HepG2 (cell line): ENCODE measurements around the gene NINL. TPM values are rescaled to one million over a fixed set of nuclear protein-coding genes. Genes with fewer than 3 reads are reported as not detected.
A peak's percentile ranks its signal among the peaks of the same experiment; 100 is the strongest.

Experiments used
- ATAC-seq: fragments of 200-7000 bp; cut with Tn5 transposase; 3 replicates; pipeline ENCODE4 v1.9.1; 2020; ENCODE audit warnings: mild to moderate bottlenecking, moderate library complexity
- BruUV-seq: library from RNA; stranded (reverse); fragments of 400-500 nt; replicated peaks from 2 replicates; lab custom pipeline; 2021; lab: Mats Ljungman, UMichigan
- CTCF ChIA-PET: fragments of 300-600 bp; formaldehyde crosslinking; extraction: SDS; loops from one replicate; lab custom pipeline; 2021; ENCODE audit warnings: low total read pairs, inconsistent platforms, low intra/inter-chr PET ratio; lab: Yijun Ruan, JAX
- POLR2A ChIA-PET: fragments of 350-600 bp; sonication (Branson Sonifier 250); formaldehyde crosslinking; loops from one replicate; lab custom pipeline; 2020; ENCODE audit warnings: antibody characterized with exemption, inconsistent platforms; lab: Yijun Ruan, JAX
- DNase-seq: peaks from one replicate; pipeline ENCODE4 v3.0.0-alpha.2; 2015; ENCODE audit warnings: low spot score
- FAIRE-seq: peaks from 3 replicates; lab custom pipeline; 2011; peaks lifted over from hg19 to GRCh38; lab: Jason Lieb, UNC
- H2AFZ ChIP-seq: one replicate; pipeline ENCODE4 v1.6.1; 2011; ENCODE audit warnings: low read length, inconsistent platforms
- H3K27ac ChIP-seq: fragments of 300-600 bp; 3 replicates; pipeline ENCODE4 v1.8.0; 2011; ENCODE audit warnings: mixed run types, mild to moderate bottlenecking, mixed read lengths, low read length, inconsistent platforms; ENCODE audit not compliant: insufficient read depth; ENCODE audit errors: extremely low read length
- H3K27me3 ChIP-seq, 2 experiments: fragments of 200-600 bp in 1 of 2; 2 replicates in 1 of 2; 3 replicates in 1 of 2; pipeline versions ENCODE4 v1.6.0 to v1.8.0; 2011; ENCODE audit warnings: low read length in 2 of 2, mild to moderate bottlenecking in 2 of 2, moderate library complexity in 2 of 2, inconsistent platforms in 1 of 2; ENCODE audit not compliant: insufficient read depth in 2 of 2, control insufficient read depth in 1 of 2
- H3K36me3 ChIP-seq, 2 experiments: fragments of 200-600 bp in 1 of 2; replicated peaks in 1 of 2; 2 replicates in 1 of 2; 3 replicates in 1 of 2; pipeline versions ENCODE4 v1.5.1 to v1.8.0; 2011; ENCODE audit warnings: low read length in 2 of 2, inconsistent platforms in 1 of 2; ENCODE audit not compliant: insufficient read depth in 2 of 2, control insufficient read depth in 1 of 2
- H3K4me1 ChIP-seq: 2 replicates; pipeline ENCODE4 v1.5.1; 2012; ENCODE audit warnings: low read length, inconsistent platforms; ENCODE audit not compliant: insufficient read depth
- H3K4me2 ChIP-seq: 2 replicates; pipeline ENCODE4 v1.6.0; 2011; ENCODE audit warnings: low read depth, low read length, inconsistent platforms
- H3K4me3 ChIP-seq, 3 experiments: fragments of 200-600 bp in 1 of 3; sonication (generic), shearing (Covaris generic) in 1 of 3; replicated peaks in 1 of 3; 2 replicates each; pipeline ENCODE4 v1.5.1; 2011 to 2016; ENCODE audit warnings: low read length in 3 of 3, inconsistent platforms in 2 of 3, low read depth in 2 of 3, mild to moderate bottlenecking in 2 of 3, control low read depth in 1 of 3, mixed read lengths in 1 of 3; ENCODE audit not compliant: insufficient read depth in 1 of 3
- H3K79me2 ChIP-seq: one replicate; pipeline ENCODE4 v1.6.1; 2011; ENCODE audit warnings: low read length, inconsistent platforms; ENCODE audit not compliant: insufficient read depth
- H3K9ac ChIP-seq: 2 replicates; pipeline ENCODE4 v1.6.0; 2011; ENCODE audit warnings: mild to moderate bottlenecking, low read depth, low read length, inconsistent platforms; ENCODE audit not compliant: insufficient read depth
- H3K9me3 ChIP-seq: 2 replicates; pipeline ENCODE4 v1.5.1; 2012; ENCODE audit warnings: mild to moderate bottlenecking, low read length
- H4K20me1 ChIP-seq: 2 replicates; pipeline ENCODE4 v1.6.0; 2011; ENCODE audit warnings: inconsistent platforms, mild to moderate bottlenecking, low read length, moderate library complexity; ENCODE audit not compliant: insufficient read depth
- WGBS: methylation state at CpG from one replicate; pipeline ENCODE4 v1.1.6; 2017; ENCODE audit warnings: low lambda C conversion rate; 5-methylcytosine and 5-hydroxymethylcytosine counted together
- in situ Hi-C: cut with HindIII; loops from 2 replicates; pipeline ENCODE4 v1.10.0; 2017; ENCODE audit warnings: low pct_unique_long_range_greater_than_20kb; ENCODE audit not compliant: extremely low pct_ligation_motif_present
- intact Hi-C: fragments of 100-400 bp; cut with micrococcal nuclease; formaldehyde crosslinking; loops from one replicate; pipeline ENCODE4 v1.10.0; 2022; ENCODE audit not compliant: unreplicated experiment
- polyA plus RNA-seq, 8 experiments: library from polyadenylated mRNA; depleted of rRNA in 3 of 8; stranded (reverse) in 7 of 8; unstranded in 1 of 8; fragments of >200 nt; fragmentation: Illumina TruSeq in 4 of 8; extraction: Trizol in 4 of 8; gene quantifications; 2 replicates each; pipeline versions ENCODE4 v1.2.1 to v1.2.3, GENCODE V29; 2011 to 2016; ENCODE audit warnings: low read depth in 4 of 8, missing spikeins in 1 of 8, mixed read lengths in 1 of 8; ENCODE audit not compliant: insufficient read depth in 1 of 8
- total RNA-seq, 5 experiments: library from RNA; depleted of rRNA; stranded (reverse); fragments of >200 nt; fragmentation: Illumina TruSeq; extraction: Trizol; gene quantifications; 2 replicates each; pipeline ENCODE4 v1.2.3, GENCODE V29; 2016; ENCODE audit warnings: low read depth in 1 of 5
- TF ChIP-seq, protein P1 (sequence below): sonication (generic); formaldehyde crosslinking; IDR thresholded peaks from 2 replicates; pipeline ENCODE4 v1.4.0; 2020; ENCODE audit warnings: missing genetic modification reagents
- TF ChIP-seq, protein P2 (sequence below): sonication (generic); formaldehyde crosslinking; IDR thresholded peaks from 2 replicates; pipeline ENCODE4 v1.5.0; 2020; ENCODE audit warnings: mild to moderate bottlenecking, missing genetic modification reagents

Gene NINL
- total and polyA plus RNA-seq, 2 of the 13 experiments (the other 11 are each of a cell fraction or from before 2014, with no cell fraction given), result 32.3 to 34.3 TPM

DNA sequence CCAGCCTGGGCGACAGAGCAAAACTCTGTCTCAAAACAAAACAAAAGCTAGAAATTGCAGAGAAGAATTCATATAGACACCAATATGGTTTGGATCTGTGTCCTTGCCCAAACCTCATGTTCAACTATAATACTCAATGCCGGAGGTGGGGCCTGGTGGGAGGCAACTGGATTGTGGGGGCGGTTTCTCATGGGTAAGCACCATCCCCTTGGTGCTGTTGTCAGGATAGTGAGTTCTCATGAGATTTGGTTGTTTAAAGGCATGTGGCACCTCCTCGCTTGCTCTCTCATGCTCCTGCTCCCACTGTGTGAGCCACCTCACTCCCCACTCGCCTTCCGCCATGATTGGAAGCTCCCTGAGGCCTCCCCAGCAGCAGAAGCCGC is 15.2 kb downstream of the NINL start:
- BruUV-seq, result no TSS peak
- in situ Hi-C loops, result no loop called here
- POLR2A ChIA-PET, result interaction anchor here (1.6 kb wide), 1 partner anchor 14 kb away, joined by 5 read pairs; no protein-coding TSS in a partner anchor
- TF ChIP-seq, protein P1, sequence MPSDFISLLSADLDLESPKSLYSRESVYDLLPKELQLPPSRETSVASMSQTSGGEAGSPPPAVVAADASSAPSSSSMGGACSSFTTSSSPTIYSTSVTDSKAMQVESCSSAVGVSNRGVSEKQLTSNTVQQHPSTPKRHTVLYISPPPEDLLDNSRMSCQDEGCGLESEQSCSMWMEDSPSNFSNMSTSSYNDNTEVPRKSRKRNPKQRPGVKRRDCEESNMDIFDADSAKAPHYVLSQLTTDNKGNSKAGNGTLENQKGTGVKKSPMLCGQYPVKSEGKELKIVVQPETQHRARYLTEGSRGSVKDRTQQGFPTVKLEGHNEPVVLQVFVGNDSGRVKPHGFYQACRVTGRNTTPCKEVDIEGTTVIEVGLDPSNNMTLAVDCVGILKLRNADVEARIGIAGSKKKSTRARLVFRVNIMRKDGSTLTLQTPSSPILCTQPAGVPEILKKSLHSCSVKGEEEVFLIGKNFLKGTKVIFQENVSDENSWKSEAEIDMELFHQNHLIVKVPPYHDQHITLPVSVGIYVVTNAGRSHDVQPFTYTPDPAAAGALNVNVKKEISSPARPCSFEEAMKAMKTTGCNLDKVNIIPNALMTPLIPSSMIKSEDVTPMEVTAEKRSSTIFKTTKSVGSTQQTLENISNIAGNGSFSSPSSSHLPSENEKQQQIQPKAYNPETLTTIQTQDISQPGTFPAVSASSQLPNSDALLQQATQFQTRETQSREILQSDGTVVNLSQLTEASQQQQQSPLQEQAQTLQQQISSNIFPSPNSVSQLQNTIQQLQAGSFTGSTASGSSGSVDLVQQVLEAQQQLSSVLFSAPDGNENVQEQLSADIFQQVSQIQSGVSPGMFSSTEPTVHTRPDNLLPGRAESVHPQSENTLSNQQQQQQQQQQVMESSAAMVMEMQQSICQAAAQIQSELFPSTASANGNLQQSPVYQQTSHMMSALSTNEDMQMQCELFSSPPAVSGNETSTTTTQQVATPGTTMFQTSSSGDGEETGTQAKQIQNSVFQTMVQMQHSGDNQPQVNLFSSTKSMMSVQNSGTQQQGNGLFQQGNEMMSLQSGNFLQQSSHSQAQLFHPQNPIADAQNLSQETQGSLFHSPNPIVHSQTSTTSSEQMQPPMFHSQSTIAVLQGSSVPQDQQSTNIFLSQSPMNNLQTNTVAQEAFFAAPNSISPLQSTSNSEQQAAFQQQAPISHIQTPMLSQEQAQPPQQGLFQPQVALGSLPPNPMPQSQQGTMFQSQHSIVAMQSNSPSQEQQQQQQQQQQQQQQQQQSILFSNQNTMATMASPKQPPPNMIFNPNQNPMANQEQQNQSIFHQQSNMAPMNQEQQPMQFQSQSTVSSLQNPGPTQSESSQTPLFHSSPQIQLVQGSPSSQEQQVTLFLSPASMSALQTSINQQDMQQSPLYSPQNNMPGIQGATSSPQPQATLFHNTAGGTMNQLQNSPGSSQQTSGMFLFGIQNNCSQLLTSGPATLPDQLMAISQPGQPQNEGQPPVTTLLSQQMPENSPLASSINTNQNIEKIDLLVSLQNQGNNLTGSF (CRISPR knock-in tag), result no peak
- TF ChIP-seq, protein P2, sequence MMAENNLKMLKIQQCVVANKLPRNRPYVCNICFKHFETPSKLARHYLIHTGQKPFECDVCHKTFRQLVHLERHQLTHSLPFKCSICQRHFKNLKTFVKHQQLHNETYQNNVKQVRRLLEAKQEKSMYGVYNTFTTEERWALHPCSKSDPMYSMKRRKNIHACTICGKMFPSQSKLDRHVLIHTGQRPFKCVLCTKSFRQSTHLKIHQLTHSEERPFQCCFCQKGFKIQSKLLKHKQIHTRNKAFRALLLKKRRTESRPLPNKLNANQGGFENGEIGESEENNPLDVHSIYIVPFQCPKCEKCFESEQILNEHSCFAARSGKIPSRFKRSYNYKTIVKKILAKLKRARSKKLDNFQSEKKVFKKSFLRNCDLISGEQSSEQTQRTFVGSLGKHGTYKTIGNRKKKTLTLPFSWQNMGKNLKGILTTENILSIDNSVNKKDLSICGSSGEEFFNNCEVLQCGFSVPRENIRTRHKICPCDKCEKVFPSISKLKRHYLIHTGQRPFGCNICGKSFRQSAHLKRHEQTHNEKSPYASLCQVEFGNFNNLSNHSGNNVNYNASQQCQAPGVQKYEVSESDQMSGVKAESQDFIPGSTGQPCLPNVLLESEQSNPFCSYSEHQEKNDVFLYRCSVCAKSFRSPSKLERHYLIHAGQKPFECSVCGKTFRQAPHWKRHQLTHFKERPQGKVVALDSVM (CRISPR knock-in tag), result 0 out of 2 replicates have a peak, but pooled peaks have one; percentile 5
- TF ChIP-seq, all 625 proteins: peak for 1
- WGBS, result 97% methylated on average over 7 of the region's 7 CpGs
- CTCF ChIA-PET, result no interaction called here
- Histone ChIP-seq H3K9me3 (no peaks in the 10 kb centered on the region), H3K79me2 (peaks cover 91% of the 10 kb centered on the region), H3K4me1 (peaks cover 51% of the 10 kb centered on the region), H3K9ac (no peak overlapping the region), H3K36me3 (peaks cover 5 to 19% of the 10 kb centered on the region in 2 experiments), H2AFZ (no peak overlapping the region), H3K27ac (no peak overlapping the region), H3K4me3 (no peak overlapping the region), H3K27me3 (no peaks in the 10 kb centered on the region), H3K4me2 (no peak overlapping the region), H4K20me1 (peaks cover 23% of the 10 kb centered on the region)
- DNase-seq, result no peak
- no peak for ATAC-seq
- FAIRE-seq, result no peak
- intact Hi-C loops, result no loop called here
